ENCODE results near the gene PPP6R3. TPM values are rescaled to one million over a fixed set of nuclear protein-coding genes. Genes with fewer than 3 reads are reported as not detected.

Gene PPP6R3
- total and polyA plus RNA-seq, 2 donors (not counting 3 experiments of a cell fraction or from before 2014, with no cell fraction given) = 31.7 to 98.8 TPM

DNA sequence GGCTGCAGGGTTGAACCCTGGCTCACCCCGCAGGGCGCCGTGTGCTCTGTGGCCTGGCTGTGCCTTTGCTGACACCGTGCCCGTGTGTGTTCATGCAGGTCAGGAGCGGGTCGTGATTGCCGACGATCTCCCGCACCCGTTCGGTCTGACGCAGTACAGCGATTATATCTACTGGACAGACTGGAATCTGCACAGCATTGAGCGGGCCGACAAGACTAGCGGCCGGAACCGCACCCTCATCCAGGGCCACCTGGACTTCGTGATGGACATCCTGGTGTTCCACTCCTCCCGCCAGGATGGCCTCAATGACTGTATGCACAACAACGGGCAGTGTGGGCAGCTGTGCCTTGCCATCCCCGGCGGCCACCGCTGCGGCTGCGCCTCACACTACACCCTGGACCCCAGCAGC is 47.0 kb upstream of the PPP6R3 start:
- H3K9me3 ChIP-seq (replicated peaks; ENCODE audit: control insufficient read depth, insufficient read depth, low read length) = no peaks in the 10 kb centered on the region
- dilution Hi-C loops (cut with MboI; ENCODE audit: extremely low pct_ligation_motif_present, low sequenced_read_pairs) = no loop called here
- no peak for DNase-seq (ENCODE audit: low read depth, low spot score)
- no peak overlapping the region for H3K4me3 ChIP-seq (replicated peaks in 1 of 3; ENCODE audit: insufficient read depth in 1 of 3, low read depth in 1 of 3, low read length in 3 of 3)
- no peaks in the 10 kb centered on the region for H3K27me3 ChIP-seq (ENCODE audit: control insufficient read depth in 2 of 2, insufficient read depth in 2 of 2, low read length in 2 of 2)
- no peak overlapping the region for H2AFZ ChIP-seq (ENCODE audit: low read depth, low read length)
- H3K9ac ChIP-seq (replicated peaks; ENCODE audit: extremely low read depth, insufficient read depth, low read length) = no peak overlapping the region
- no peaks in the 10 kb centered on the region for H3K9me1 ChIP-seq (replicated peaks; ENCODE audit: control insufficient read depth, extremely low read depth, insufficient read depth, low read length)
- intact Hi-C loops (cut with micrococcal nuclease) = no loop called here
- no peak overlapping the region for H3K27ac ChIP-seq (ENCODE audit: insufficient read depth, low read depth, low read length)
- TF ChIP-seq POLR2A (IDR thresholded peaks at IDR 0.05; ENCODE audit: low read depth, low read length) (no peak), FOS (IDR thresholded peaks at IDR 0.05; ENCODE audit: borderline replicate concordance, insufficient read depth, low read length) (no peak), MYC (IDR thresholded peaks at IDR 0.05; ENCODE audit: low read depth, low read length) (no peak), EZH2 (IDR thresholded peaks at IDR 0.05; ENCODE audit: borderline replicate concordance, low read depth, low read length, severe bottlenecking) (no peak), JUN (IDR thresholded peaks at IDR 0.05; ENCODE audit: borderline replicate concordance, insufficient read depth, insufficient read length, low read depth) (no peak), POLR2AphosphoS5 (IDR thresholded peaks at IDR 0.05; ENCODE audit: insufficient read depth, low read depth, low read length) (no peak), GATA2 (IDR thresholded peaks at IDR 0.05; ENCODE audit: insufficient read depth, insufficient read length, low read depth, low read length) (no peak)
- TF ChIP-seq, protein P1, sequence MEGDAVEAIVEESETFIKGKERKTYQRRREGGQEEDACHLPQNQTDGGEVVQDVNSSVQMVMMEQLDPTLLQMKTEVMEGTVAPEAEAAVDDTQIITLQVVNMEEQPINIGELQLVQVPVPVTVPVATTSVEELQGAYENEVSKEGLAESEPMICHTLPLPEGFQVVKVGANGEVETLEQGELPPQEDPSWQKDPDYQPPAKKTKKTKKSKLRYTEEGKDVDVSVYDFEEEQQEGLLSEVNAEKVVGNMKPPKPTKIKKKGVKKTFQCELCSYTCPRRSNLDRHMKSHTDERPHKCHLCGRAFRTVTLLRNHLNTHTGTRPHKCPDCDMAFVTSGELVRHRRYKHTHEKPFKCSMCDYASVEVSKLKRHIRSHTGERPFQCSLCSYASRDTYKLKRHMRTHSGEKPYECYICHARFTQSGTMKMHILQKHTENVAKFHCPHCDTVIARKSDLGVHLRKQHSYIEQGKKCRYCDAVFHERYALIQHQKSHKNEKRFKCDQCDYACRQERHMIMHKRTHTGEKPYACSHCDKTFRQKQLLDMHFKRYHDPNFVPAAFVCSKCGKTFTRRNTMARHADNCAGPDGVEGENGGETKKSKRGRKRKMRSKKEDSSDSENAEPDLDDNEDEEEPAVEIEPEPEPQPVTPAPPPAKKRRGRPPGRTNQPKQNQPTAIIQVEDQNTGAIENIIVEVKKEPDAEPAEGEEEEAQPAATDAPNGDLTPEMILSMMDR (IDR thresholded peaks at IDR 0.05; ENCODE audit: extremely low read depth in 1 of 2, insufficient read depth in 1 of 2, low read depth in 1 of 2, low read length in 2 of 2) = no peak
- TF ChIP-seq, protein P2, sequence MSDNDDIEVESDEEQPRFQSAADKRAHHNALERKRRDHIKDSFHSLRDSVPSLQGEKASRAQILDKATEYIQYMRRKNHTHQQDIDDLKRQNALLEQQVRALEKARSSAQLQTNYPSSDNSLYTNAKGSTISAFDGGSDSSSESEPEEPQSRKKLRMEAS (IDR thresholded peaks at IDR 0.05; ENCODE audit: insufficient read depth, insufficient read length) = no peak
- no TSS peak for BruUV-seq (replicated peaks)
- H4K20me1 ChIP-seq (replicated peaks; ENCODE audit: control insufficient read depth, extremely low read depth, insufficient read depth, low read length) = no peaks in the 10 kb centered on the region
- no peak overlapping the region for H3K4me2 ChIP-seq (ENCODE audit: insufficient read depth, low read length)
- ChIA-PET POLR2A (no interaction called here), CTCF (interaction anchor here (1.2 to 1.6 kb wide), 2 partner anchors 15 to 24 kb away, joined by 3 to 5 read pairs; no protein-coding TSS in a partner anchor)
- H3K4me1 ChIP-seq (ENCODE audit: control insufficient read depth, extremely low read depth, insufficient read depth, low read length) = peaks cover 4% of the 10 kb centered on the region
- FAIRE-seq = no peak
- H3K79me2 ChIP-seq (ENCODE audit: control insufficient read depth, insufficient read depth, low read length) = no peaks in the 10 kb centered on the region
- peaks cover 9 to 55% of the 10 kb centered on the region in 2 experiments for H3K36me3 ChIP-seq (ENCODE audit: control insufficient read depth in 2 of 2, extremely low read depth in 1 of 2, insufficient read depth in 2 of 2, low read length in 2 of 2)

All from endothelial cell of umbilical vein (primary cell).